Activated gamma-delta T cell treated with Interleukin-2 at 50 U/mL for 16 hours (primary cell): ENCODE data around the gene MAPKAPK5.
"Not testable (repeated sequence)": the region's sequence is repeated elsewhere in the genome, so short reads cannot be mapped to it uniquely, and the experiment has no call there.

Experiments
- DNase-seq: peaks from one replicate; pipeline ENCODE4 v3.0.0-alpha.2; 2020

Gene MAPKAPK5

GRCh38 chr12:111887926-111888745, 46.1 kb downstream of the MAPKAPK5 start:
- no peak for DNase-seq

GRCh38 chr12:111893287-111893686, 51.3 kb downstream of the MAPKAPK5 start:
- no peak for DNase-seq

- no peak for DNase-seq
Measured at GRCh38 chr12:111894556-111894955, 52.5 kb downstream of the MAPKAPK5 start.

GRCh38 chr12:111901182-111901581, 59.2 kb downstream of the MAPKAPK5 start:
- no peak for DNase-seq

GRCh38 chr12:111904446-111904975, 62.5 kb downstream of the MAPKAPK5 start:
- DNase-seq = no peak

- DNase-seq = no peak
Measured at GRCh38 chr12:111905502-111905901, 63.5 kb downstream of the MAPKAPK5 start.

GRCh38 chr12:111907740-111908139, 65.7 kb downstream of the MAPKAPK5 start:
- DNase-seq = no peak

- DNase-seq = no peak
Measured at GRCh38 chr12:111925171-111925570, 83.1 kb downstream of the MAPKAPK5 start.

GRCh38 chr12:111926631-111927030, 84.6 kb downstream of the MAPKAPK5 start:
- DNase-seq = no peak

GRCh38 chr12:111927346-111927745, 85.3 kb downstream of the MAPKAPK5 start:
- DNase-seq = no peak

GRCh38 chr12:111932241-111932640, 90.2 kb downstream of the MAPKAPK5 start:
- no peak for DNase-seq

GRCh38 chr12:111936869-111937268, 94.8 kb downstream of the MAPKAPK5 start:
- DNase-seq = no peak

GRCh38 chr12:111937429-111937828, 95.4 kb downstream of the MAPKAPK5 start:
- no peak for DNase-seq

GRCh38 chr12:111942557-111942956, 100.5 kb downstream of the MAPKAPK5 start:
- DNase-seq = no peak

GRCh38 chr12:111943929-111944328, 101.9 kb downstream of the MAPKAPK5 start:
- no peak for DNase-seq

GRCh38 chr12:111950961-111951676, 109.1 kb downstream of the MAPKAPK5 start:
- not testable (repeated sequence) for DNase-seq
